ENCODE results near the gene EFTUD2. TPM values are rescaled to one million over a fixed set of nuclear protein-coding genes. Genes with fewer than 3 reads are reported as not detected.

The EFTUD2 gene
- total RNA-seq, 2 donors from 2014 or later = 31.6 to 49.8 TPM

DNA sequence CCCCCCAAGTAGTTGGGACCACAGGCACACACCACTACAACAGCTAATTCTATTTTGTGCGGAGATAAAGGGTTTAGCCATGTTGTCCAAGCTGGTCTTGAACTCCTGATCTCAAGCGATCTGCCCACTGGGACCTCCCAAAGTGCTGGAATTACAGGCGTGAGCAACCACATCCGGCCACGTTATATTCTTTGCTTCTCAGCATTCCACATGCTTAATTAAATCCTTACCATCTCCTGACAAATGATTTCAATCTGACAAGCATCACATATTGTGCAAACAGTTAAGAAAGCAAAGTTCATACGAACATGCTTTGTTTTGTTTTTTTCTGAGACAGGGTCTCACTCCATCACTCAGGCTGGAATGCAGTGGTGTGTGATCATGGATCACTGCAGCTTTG lies 33.3 kb downstream of the EFTUD2 start:
- no peaks in the 10 kb centered on the region for H3K4me1 ChIP-seq
- H3K4me3 ChIP-seq = no peak overlapping the region
- DNase-seq (no peak), ATAC-seq (no peak)
- peaks cover 3 to 33% of the 10 kb centered on the region in 2 donors for H3K36me3 ChIP-seq (replicated peaks in 1 of 2; ENCODE audit: insufficient read depth in 1 of 2, low read depth in 2 of 2)
- no peaks in the 10 kb centered on the region for H3K9me3 ChIP-seq
- H3K27me3 ChIP-seq = no peaks in the 10 kb centered on the region
- 84 to 87% methylated on average over 6 of the region's 6 CpGs for WGBS, 2 donors
- no peak for TF ChIP-seq POLR2A (IDR thresholded peaks at IDR 0.05)
- TF ChIP-seq, protein P1, sequence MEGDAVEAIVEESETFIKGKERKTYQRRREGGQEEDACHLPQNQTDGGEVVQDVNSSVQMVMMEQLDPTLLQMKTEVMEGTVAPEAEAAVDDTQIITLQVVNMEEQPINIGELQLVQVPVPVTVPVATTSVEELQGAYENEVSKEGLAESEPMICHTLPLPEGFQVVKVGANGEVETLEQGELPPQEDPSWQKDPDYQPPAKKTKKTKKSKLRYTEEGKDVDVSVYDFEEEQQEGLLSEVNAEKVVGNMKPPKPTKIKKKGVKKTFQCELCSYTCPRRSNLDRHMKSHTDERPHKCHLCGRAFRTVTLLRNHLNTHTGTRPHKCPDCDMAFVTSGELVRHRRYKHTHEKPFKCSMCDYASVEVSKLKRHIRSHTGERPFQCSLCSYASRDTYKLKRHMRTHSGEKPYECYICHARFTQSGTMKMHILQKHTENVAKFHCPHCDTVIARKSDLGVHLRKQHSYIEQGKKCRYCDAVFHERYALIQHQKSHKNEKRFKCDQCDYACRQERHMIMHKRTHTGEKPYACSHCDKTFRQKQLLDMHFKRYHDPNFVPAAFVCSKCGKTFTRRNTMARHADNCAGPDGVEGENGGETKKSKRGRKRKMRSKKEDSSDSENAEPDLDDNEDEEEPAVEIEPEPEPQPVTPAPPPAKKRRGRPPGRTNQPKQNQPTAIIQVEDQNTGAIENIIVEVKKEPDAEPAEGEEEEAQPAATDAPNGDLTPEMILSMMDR (IDR thresholded peaks at IDR 0.05) = no peak
- no peak overlapping the region for H3K27ac ChIP-seq
- intact Hi-C loops (cut with DNase I) = loop anchor here (5.0 kb wide), 1 partner anchor 94 kb away; no protein-coding TSS in a partner anchor

DNA sequence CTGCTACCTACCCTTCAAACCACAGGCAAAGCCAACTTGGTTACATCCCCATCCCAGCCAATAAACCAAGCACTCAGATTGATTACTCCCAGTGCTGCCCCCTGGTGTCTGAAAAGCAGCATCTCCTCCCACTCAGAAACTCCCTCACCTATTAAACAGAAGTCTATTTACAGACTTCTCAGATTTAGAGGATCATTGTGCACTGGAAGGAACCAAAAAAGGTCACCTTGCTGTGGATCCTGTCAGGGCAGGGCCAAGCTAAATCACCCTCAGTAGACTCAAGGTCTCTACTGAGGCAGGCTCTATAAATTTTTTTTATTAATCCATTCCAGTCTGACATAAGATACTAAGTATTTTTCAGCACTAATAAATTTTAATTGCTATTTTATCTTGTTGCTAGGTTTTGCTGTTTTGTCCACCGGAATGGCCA lies 34.0 kb downstream of the EFTUD2 start:
- Histone ChIP-seq H3K36me3 (replicated peaks in 1 of 2; ENCODE audit: insufficient read depth in 1 of 2, low read depth in 2 of 2) (peaks cover 3 to 33% of the 10 kb centered on the region in 2 donors), H3K9me3 (no peaks in the 10 kb centered on the region), H3K27me3 (no peaks in the 10 kb centered on the region), H3K4me1 (no peaks in the 10 kb centered on the region), H3K4me3 (no peak overlapping the region), H3K27ac (no peak overlapping the region)
- WGBS, 2 donors = 30 to 31% methylated on average over 1 of the region's 1 CpG
- intact Hi-C loops (cut with DNase I) = loop anchor here (5.0 kb wide), 1 partner anchor 93 kb away; no protein-coding TSS in a partner anchor
- TF ChIP-seq, protein P1 (IDR thresholded peaks at IDR 0.05) = peak; percentile 76 to 84 (median 80)
- no peak for TF ChIP-seq POLR2A (IDR thresholded peaks at IDR 0.05)
- ATAC-seq (peak; percentile 74), DNase-seq (peak; percentile 67 to 77 (median 70))

DNA sequence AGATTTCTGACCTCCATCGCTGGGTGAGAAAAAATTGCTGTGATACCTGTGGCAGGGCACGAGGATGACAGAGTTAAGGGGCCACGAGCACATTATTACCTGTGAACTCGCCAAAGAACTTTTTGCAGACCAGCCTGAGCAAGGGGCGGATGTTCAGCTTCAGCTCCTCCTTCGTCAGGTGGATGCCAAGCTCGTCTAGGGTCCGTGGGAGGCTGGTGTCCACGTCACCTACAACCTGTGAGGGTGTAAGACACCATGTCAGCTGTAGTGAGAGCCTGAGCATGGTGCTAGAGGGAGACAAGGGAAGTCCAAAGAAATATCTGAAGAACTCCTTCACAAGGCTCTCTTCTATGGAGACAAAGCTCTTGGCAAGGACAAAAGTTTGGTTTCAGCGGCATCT lies 34.4 kb downstream of the EFTUD2 start:
- intact Hi-C loops (cut with DNase I) = loop anchor here (5.0 kb wide), 2 partner anchors 83 to 93 kb away; no protein-coding TSS in a partner anchor
- DNase-seq (no peak), ATAC-seq (no peak)
- Histone ChIP-seq H3K36me3 (replicated peaks in 1 of 2; ENCODE audit: insufficient read depth in 1 of 2, low read depth in 2 of 2) (peaks cover 3 to 34% of the 10 kb centered on the region in 2 donors), H3K27ac (no peak overlapping the region), H3K4me1 (no peaks in the 10 kb centered on the region), H3K27me3 (no peaks in the 10 kb centered on the region), H3K4me3 (no peak overlapping the region), H3K9me3 (no peaks in the 10 kb centered on the region)
- no peak for TF ChIP-seq POLR2A (IDR thresholded peaks at IDR 0.05)
- TF ChIP-seq, protein P1 (IDR thresholded peaks at IDR 0.05) = no peak
- 57 to 59% methylated on average over 6 to 10 of the region's 10 CpGs for WGBS, 2 donors

DNA sequence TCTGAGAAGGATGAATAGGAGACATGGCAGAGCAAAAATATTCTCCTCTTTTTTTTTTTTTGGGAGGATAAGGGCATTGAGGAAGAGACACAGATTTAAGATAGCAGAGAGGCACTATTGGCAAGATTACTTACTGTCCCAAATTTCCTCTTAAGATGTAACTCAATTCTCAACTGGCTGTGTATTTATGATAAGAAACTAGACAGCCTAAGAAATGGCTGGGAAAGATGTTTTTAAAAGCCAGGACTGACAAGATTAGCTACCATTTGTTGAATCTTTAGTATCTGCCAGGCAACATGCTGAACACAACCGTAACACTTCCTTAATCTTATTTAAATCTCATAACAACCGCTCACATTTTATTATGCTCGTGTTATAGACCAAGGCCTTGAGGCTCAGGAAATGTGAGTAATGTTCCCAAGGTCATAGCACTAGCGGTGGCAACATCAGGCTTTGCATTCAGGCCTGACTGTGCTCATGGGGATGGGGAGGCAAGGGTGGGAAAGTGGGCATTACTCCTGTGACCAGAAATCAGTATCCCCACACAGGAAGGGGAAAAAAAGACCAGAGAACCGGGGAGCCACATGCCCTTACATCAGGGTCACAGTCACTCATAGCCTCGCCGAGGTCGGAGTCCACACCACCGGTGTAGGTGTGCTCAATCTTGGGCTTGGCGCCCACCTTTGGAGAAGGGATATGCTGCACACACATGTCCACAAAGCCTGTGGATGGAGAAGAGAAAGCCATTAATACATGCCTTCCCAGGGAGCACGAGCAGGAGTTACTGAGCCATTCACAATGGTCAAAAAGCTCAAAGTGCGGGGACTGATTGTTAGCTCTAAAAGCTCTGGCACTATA lies 36.0 kb downstream of the EFTUD2 start:
- Histone ChIP-seq H3K27me3 (no peaks in the 10 kb centered on the region), H3K4me1 (no peaks in the 10 kb centered on the region), H3K27ac (no peak overlapping the region), H3K36me3 (replicated peaks in 1 of 2; ENCODE audit: insufficient read depth in 1 of 2, low read depth in 2 of 2) (peaks cover 3 to 41% of the 10 kb centered on the region in 2 donors), H3K4me3 (no peak overlapping the region), H3K9me3 (no peaks in the 10 kb centered on the region)
- no peak for ATAC-seq
- DNase-seq = no peak
- 80 to 86% methylated on average over 12 of the region's 12 CpGs for WGBS, 2 donors
- intact Hi-C loops (cut with DNase I) = loop anchor here (5.0 kb wide), 1 partner anchor 81 kb away; no protein-coding TSS in a partner anchor
- no peak for TF ChIP-seq POLR2A (IDR thresholded peaks at IDR 0.05)
- TF ChIP-seq, protein P1 (IDR thresholded peaks at IDR 0.05) = no peak

Data from body of pancreas (tissue), 4 donors.